ENCODE measurements around the gene RICTOR. TPM values are rescaled to one million over a fixed set of nuclear protein-coding genes. Genes with fewer than 3 reads are reported as not detected.
A peak's percentile ranks its signal among the peaks of the same experiment; 100 is the strongest.

Gene RICTOR
- total RNA-seq, 2 donors from 2014 or later, result 42.7 to 51.0 TPM

- no peak for DNase-seq (ENCODE audit: low spot score)
- Mint-ChIP-seq H3K4me1 (ENCODE audit: low read depth in 2 of 2) (no peaks in the 10 kb centered on the region), H3K4me3 (no peak overlapping the region), H3K36me3 (peaks cover 20% of the 10 kb centered on the region), H3K27ac (no peak overlapping the region), H3K9me3 (no peaks in the 10 kb centered on the region), H3K27me3 (no peaks in the 10 kb centered on the region)
- ATAC-seq, result no peak
Observed at GRCh38 chr5:38940230-38940858, 133.9 kb downstream of the RICTOR start.

- H3K36me3 Mint-ChIP-seq, result peaks cover 17% of the 10 kb centered on the region
- H3K27me3 Mint-ChIP-seq, result no peaks in the 10 kb centered on the region
- no peaks in the 10 kb centered on the region for H3K9me3 Mint-ChIP-seq
- DNase-seq (ENCODE audit: low spot score), result no peak
- no peaks in the 10 kb centered on the region for H3K4me1 Mint-ChIP-seq (ENCODE audit: low read depth in 2 of 2)
- no peak for ATAC-seq
- H3K4me3 Mint-ChIP-seq, result no peak overlapping the region
- no peak overlapping the region for H3K27ac Mint-ChIP-seq
Observed at GRCh38 chr5:38938973-38939372, 135.2 kb downstream of the RICTOR start.

- DNase-seq (ENCODE audit: low spot score), result no peak
- H3K4me3 Mint-ChIP-seq, result no peak overlapping the region
- H3K36me3 Mint-ChIP-seq, result peaks cover 17% of the 10 kb centered on the region
- no peak overlapping the region for H3K27ac Mint-ChIP-seq
- H3K9me3 Mint-ChIP-seq, result no peaks in the 10 kb centered on the region
- no peaks in the 10 kb centered on the region for H3K27me3 Mint-ChIP-seq
- no peak for ATAC-seq
- H3K4me1 Mint-ChIP-seq (ENCODE audit: low read depth in 2 of 2), result no peaks in the 10 kb centered on the region
Observed at GRCh38 chr5:38938424-38938823, 135.8 kb downstream of the RICTOR start.

GRCh38 chr5:38936269-38936668 lies 137.9 kb downstream of the RICTOR start:
- peaks cover 0 to 5% of the 10 kb centered on the region in 2 donors for H3K4me1 Mint-ChIP-seq (ENCODE audit: low read depth in 2 of 2)
- H3K36me3 Mint-ChIP-seq, result peaks cover 11% of the 10 kb centered on the region
- ATAC-seq, result no peak

GRCh38 chr5:38935437-38935836 lies 138.8 kb downstream of the RICTOR start:
- Mint-ChIP-seq H3K4me3 (no peak overlapping the region), H3K36me3 (peaks cover 11% of the 10 kb centered on the region), H3K4me1 (ENCODE audit: low read depth in 2 of 2) (peaks cover 0 to 5% of the 10 kb centered on the region in 2 donors), H3K27me3 (no peaks in the 10 kb centered on the region), H3K9me3 (no peaks in the 10 kb centered on the region), H3K27ac (no peak overlapping the region)
- ATAC-seq, result no peak
- no peak for DNase-seq (ENCODE audit: low spot score)

More at GRCh38 chr5:38936269-38936668, 137.9 kb downstream of the RICTOR start:
- H3K4me3 Mint-ChIP-seq, result no peak overlapping the region
- no peak for DNase-seq (ENCODE audit: low spot score)
- H3K9me3 Mint-ChIP-seq, result no peaks in the 10 kb centered on the region
- H3K27me3 Mint-ChIP-seq, result no peaks in the 10 kb centered on the region
- H3K27ac Mint-ChIP-seq, result no peak overlapping the region

- H3K36me3 Mint-ChIP-seq, result peaks cover 6% of the 10 kb centered on the region
- no peak overlapping the region for H3K4me3 Mint-ChIP-seq
- H3K4me1 Mint-ChIP-seq (ENCODE audit: low read depth in 2 of 2), result peaks cover 0 to 5% of the 10 kb centered on the region in 2 donors
- ATAC-seq (no peak), DNase-seq (ENCODE audit: low spot score) (no peak)
- H3K27me3 Mint-ChIP-seq, result peaks cover 4 to 5% of the 10 kb centered on the region in 2 donors
- H3K27ac Mint-ChIP-seq, result no peak overlapping the region
- H3K9me3 Mint-ChIP-seq, result no peaks in the 10 kb centered on the region
Observed at GRCh38 chr5:38932854-38933408, 141.3 kb downstream of the RICTOR start.

GRCh38 chr5:38931731-38932130 lies 142.5 kb downstream of the RICTOR start:
- peaks cover 6 to 8% of the 10 kb centered on the region in 2 donors for H3K27me3 Mint-ChIP-seq
- no peaks in the 10 kb centered on the region for H3K36me3 Mint-ChIP-seq
- peaks cover 0 to 5% of the 10 kb centered on the region in 2 donors for H3K4me1 Mint-ChIP-seq (ENCODE audit: low read depth in 2 of 2)
- H3K27ac Mint-ChIP-seq, result no peak overlapping the region
- ATAC-seq, result no peak
- H3K9me3 Mint-ChIP-seq, result no peaks in the 10 kb centered on the region
- no peak for DNase-seq (ENCODE audit: low spot score)
- no peak overlapping the region for H3K4me3 Mint-ChIP-seq

- no peaks in the 10 kb centered on the region for H3K9me3 Mint-ChIP-seq
- no peak overlapping the region for H3K27ac Mint-ChIP-seq
- DNase-seq (ENCODE audit: low spot score) (no peak), ATAC-seq (no peak)
- no peaks in the 10 kb centered on the region for H3K36me3 Mint-ChIP-seq
- no peak overlapping the region for H3K4me3 Mint-ChIP-seq
- H3K27me3 Mint-ChIP-seq, result peaks cover 18 to 20% of the 10 kb centered on the region in 2 donors
- peaks cover 0 to 5% of the 10 kb centered on the region in 2 donors for H3K4me1 Mint-ChIP-seq (ENCODE audit: low read depth in 2 of 2)
Observed at GRCh38 chr5:38929838-38930237, 144.4 kb downstream of the RICTOR start.

GRCh38 chr5:38927470-38927869 lies 146.7 kb downstream of the RICTOR start:
- Mint-ChIP-seq H3K36me3 (no peaks in the 10 kb centered on the region), H3K27ac (no peak overlapping the region), H3K9me3 (no peaks in the 10 kb centered on the region), H3K27me3 (peaks cover 18 to 30% of the 10 kb centered on the region in 2 donors), H3K4me1 (ENCODE audit: low read depth in 2 of 2) (peaks cover 0 to 5% of the 10 kb centered on the region in 2 donors), H3K4me3 (no peak overlapping the region)
- ATAC-seq (no peak), DNase-seq (ENCODE audit: low spot score) (no peak)

GRCh38 chr5:38926121-38926520 lies 148.1 kb downstream of the RICTOR start:
- H3K4me3 Mint-ChIP-seq, result no peak overlapping the region

GRCh38 chr5:38925154-38925925 lies 148.9 kb downstream of the RICTOR start:
- DNase-seq (ENCODE audit: low spot score) (no peak), ATAC-seq (no peak)
- Mint-ChIP-seq H3K36me3 (no peaks in the 10 kb centered on the region), H3K4me1 (ENCODE audit: low read depth in 2 of 2) (no peaks in the 10 kb centered on the region), H3K27ac (no peak overlapping the region), H3K27me3 (peaks cover 22 to 37% of the 10 kb centered on the region in 2 donors), H3K4me3 (no peak overlapping the region), H3K9me3 (no peaks in the 10 kb centered on the region)

More at GRCh38 chr5:38926121-38926520, 148.1 kb downstream of the RICTOR start:
- DNase-seq (ENCODE audit: low spot score) (no peak), ATAC-seq (no peak)
- no peaks in the 10 kb centered on the region for H3K36me3 Mint-ChIP-seq
- no peaks in the 10 kb centered on the region for H3K4me1 Mint-ChIP-seq (ENCODE audit: low read depth in 2 of 2)
- H3K9me3 Mint-ChIP-seq, result no peaks in the 10 kb centered on the region
- H3K27ac Mint-ChIP-seq, result no peak overlapping the region
- H3K27me3 Mint-ChIP-seq, result peaks cover 22 to 37% of the 10 kb centered on the region in 2 donors

GRCh38 chr5:38923661-38924451 lies 150.3 kb downstream of the RICTOR start:
- no peak for ATAC-seq

GRCh38 chr5:38922199-38922598 lies 152.0 kb downstream of the RICTOR start:
- DNase-seq (ENCODE audit: low spot score) (no peak), ATAC-seq (peak in 1 of 2 donors; percentile 68)
- no peak overlapping the region for H3K4me3 Mint-ChIP-seq
- H3K27me3 Mint-ChIP-seq, result peaks cover 16 to 43% of the 10 kb centered on the region in 2 donors
- no peaks in the 10 kb centered on the region for H3K9me3 Mint-ChIP-seq
- no peaks in the 10 kb centered on the region for H3K4me1 Mint-ChIP-seq (ENCODE audit: low read depth in 2 of 2)
- no peaks in the 10 kb centered on the region for H3K36me3 Mint-ChIP-seq
- no peak overlapping the region for H3K27ac Mint-ChIP-seq

More at GRCh38 chr5:38923661-38924451, 150.3 kb downstream of the RICTOR start:
- no peaks in the 10 kb centered on the region for H3K9me3 Mint-ChIP-seq
- DNase-seq (ENCODE audit: low spot score), result no peak
- H3K27me3 Mint-ChIP-seq, result peaks cover 22 to 46% of the 10 kb centered on the region in 2 donors
- no peak overlapping the region for H3K4me3 Mint-ChIP-seq
- H3K27ac Mint-ChIP-seq, result no peak overlapping the region
- H3K4me1 Mint-ChIP-seq (ENCODE audit: low read depth in 2 of 2), result no peaks in the 10 kb centered on the region
- no peaks in the 10 kb centered on the region for H3K36me3 Mint-ChIP-seq

Measured in natural killer cell treated with Interleukin-12 subunit alpha and Interleukin-12 subunit beta and Interleukin-15 and Interleukin-18, amount 100 ng/mL, for 72 hours (primary cell).